Measurements from ENCODE around the gene ARHGAP15.

DNA sequence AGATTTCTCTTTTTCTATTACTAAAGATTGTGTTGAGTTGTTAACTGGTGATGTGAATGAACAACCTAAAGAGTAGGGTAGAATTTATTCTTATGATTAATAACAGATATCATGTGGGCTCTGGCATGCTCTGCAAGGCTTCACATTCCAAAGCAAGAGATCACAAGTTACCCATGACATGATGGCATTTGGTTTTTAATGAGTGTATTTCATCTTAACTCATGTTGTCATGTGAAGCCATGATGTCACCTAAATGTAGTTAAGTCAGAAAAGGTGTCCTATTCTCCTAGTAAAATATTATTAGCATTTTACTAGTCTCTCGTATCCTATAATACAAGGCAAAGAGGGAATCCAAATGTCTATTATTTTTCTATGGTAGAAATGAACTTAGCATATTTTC lies 678.0 kb downstream of the ARHGAP15 start:
- TF ChIP-seq POLR2AphosphoS5 (IDR thresholded peaks at IDR 0.05; ENCODE audit: borderline replicate concordance, low read depth, low read length) = no peak
- TF ChIP-seq EZH2 (IDR thresholded peaks at IDR 0.05) = no peak
- no peak for TF ChIP-seq FOXP2 (optimal IDR thresholded peaks at IDR 0.05; ENCODE audit: control extremely low read depth, extremely low read length, insufficient read depth)
